Ovary (tissue), 9 donors: ENCODE data around the gene ARVCF. TPM values are rescaled to one million over a fixed set of nuclear protein-coding genes. Genes with fewer than 3 reads are reported as not detected.
"Not testable (repeated sequence)": the region's sequence is repeated elsewhere in the genome, so short reads cannot be mapped to it uniquely, and the experiment has no call there.

ENCODE experiments used
- DNase-seq, 5 donors: peaks; one replicate each; pipeline ENCODE4 v3.0.0-alpha.2; 2019 to 2020
- H3K27ac ChIP-seq, 2 donors: fragments of 200-600 bp; one replicate each; pipeline versions ENCODE4 v1.5.1 to v1.8.0; 2019 to 2022
- H3K27me3 ChIP-seq: fragments of 200-600 bp; one replicate; pipeline ENCODE4 v1.8.0; 2022
- H3K36me3 ChIP-seq: fragments of 200-600 bp; sonication (generic); one replicate; pipeline ENCODE4 v1.5.1; 2019
- H3K4me1 ChIP-seq: one replicate; pipeline ENCODE4 v1.8.1; 2013; ENCODE audit warnings: mild to moderate bottlenecking, moderate library complexity; ENCODE audit not compliant: insufficient read depth
- H3K4me3 ChIP-seq: fragments of 200-600 bp; sonication (generic); one replicate; pipeline ENCODE4 v1.5.1; 2017
- H3K9me3 ChIP-seq, 2 donors: fragments of 200-600 bp in 1 of 2; sonication (generic) in 1 of 2; one replicate each; pipeline versions ENCODE4 v1.5.1 to v1.8.1; 2013 to 2019; ENCODE audit warnings: mild to moderate bottlenecking in 1 of 2, moderate library complexity in 1 of 2
- CTCF ChIP-seq, 3 donors: fragments of 450-650 bp in 2 of 3; fragments of 200-600 bp in 1 of 3; IDR thresholded peaks; one replicate each; pipeline versions ENCODE4 v1.5.1 to v1.8.0; 2016 to 2022; ENCODE audit warnings: antibody characterized with exemption in 3 of 3, mild to moderate bottlenecking in 1 of 3
- EP300 ChIP-seq: sonication (generic); formaldehyde crosslinking; IDR thresholded peaks from one replicate; pipeline ENCODE4 v1.6.1; 2017; ENCODE audit warnings: antibody characterized with exemption
- POLR2A ChIP-seq: fragments of 450-650 bp; IDR thresholded peaks from one replicate; pipeline ENCODE4 v1.6.1; 2017; ENCODE audit warnings: antibody characterized with exemption, mild to moderate bottlenecking, moderate library complexity
- WGBS, 3 donors: extraction: QIAGEN DNeasy Blood & Tissue Kit in 1 of 3; methylation state at CpG; one replicate each; pipeline versions ENCODE4 v1.1.5 to v1.1.7; 2013 to 2017; 5-methylcytosine and 5-hydroxymethylcytosine counted together
- intact Hi-C, 4 donors: fragments of 100-400 bp; cut with DNase I; formaldehyde crosslinking; loops; one replicate each; pipeline versions ENCODE4 v1.11.0 to v1.15.1; 2022 to 2023
- polyA plus RNA-seq, 2 donors: library from polyadenylated mRNA; stranded (reverse); fragments of 200-250 nt in 1 of 2; fragments of 350-450 nt in 1 of 2; fragmentation: Illumina TruSeq in 1 of 2; extraction: RNeasy Lipid Tissue Mini Kit (QIAGEN cat#74804) in 1 of 2; gene quantifications; one replicate each; pipeline ENCODE4 v1.2.3, GENCODE V29; 2013 to 2014
- total RNA-seq, 7 donors: library from RNA; depleted of rRNA in 2 of 7; stranded (reverse); fragments of >200 nt in 2 of 7; fragmentation: NEBNext Ultra II Directional in 3 of 7; extraction: Animal tissue kit (Norgen Biotek cat#: 25700) in 3 of 7; gene quantifications; one replicate each; pipeline versions ENCODE4 v1.1.0 to v1.2.4, GENCODE V29; 2016 to 2023
- donor health status: DM: no; HTN: no; CAD: no; lungs with moderate emphysema.
- donor health status: DM: no; HTN: no; CAD: no.
- donor health status: Bipolar disorder and iron deficiency.
- donor health status: DM: yes; HTN: yes; CAD: no.
- donor health status: DM: no; HTN: no; CAD: no.
- donor health status: DM: yes; HTN: yes; CAD: no.

The ARVCF gene
- total and polyA plus RNA-seq, 9 donors = 0.42 to 23.8 (median 14.0) TPM

DNA sequence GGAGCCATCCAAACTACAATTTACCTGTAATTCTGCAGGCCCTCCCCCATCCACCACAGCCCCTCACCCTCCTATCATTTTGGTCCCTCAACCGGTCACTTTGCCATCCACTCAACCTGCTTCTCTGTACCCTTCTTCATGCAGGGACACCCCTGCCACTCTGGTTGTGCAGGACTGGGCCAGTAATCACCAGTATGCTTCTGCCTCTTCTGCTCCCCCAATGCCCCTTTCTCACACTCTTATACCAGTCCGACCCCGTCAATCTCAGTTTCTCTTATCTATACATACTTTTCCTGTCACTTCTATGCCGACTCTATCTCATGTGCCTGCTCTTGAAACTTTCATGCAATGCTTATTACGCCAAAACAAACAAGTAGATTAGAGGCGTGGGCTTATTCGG is 80.1 kb downstream of the ARVCF start:
- TF ChIP-seq CTCF (IDR thresholded peaks at IDR 0.05) (no peak), POLR2A (no peak), EP300 (no peak)
- H3K4me1 ChIP-seq = peaks cover 6% of the 10 kb centered on the region
- intact Hi-C loops = no loop called here
- DNase-seq = no peak
- H3K36me3 ChIP-seq = no peaks in the 10 kb centered on the region
- H3K9me3 ChIP-seq = no peaks in the 10 kb centered on the region
- H3K27ac ChIP-seq = no peak overlapping the region
- H3K27me3 ChIP-seq = no peaks in the 10 kb centered on the region
- 96 to 98% (median 96%) methylated on average over 7 of the region's 7 CpGs for WGBS, 3 donors
- H3K4me3 ChIP-seq = no peak overlapping the region

DNA sequence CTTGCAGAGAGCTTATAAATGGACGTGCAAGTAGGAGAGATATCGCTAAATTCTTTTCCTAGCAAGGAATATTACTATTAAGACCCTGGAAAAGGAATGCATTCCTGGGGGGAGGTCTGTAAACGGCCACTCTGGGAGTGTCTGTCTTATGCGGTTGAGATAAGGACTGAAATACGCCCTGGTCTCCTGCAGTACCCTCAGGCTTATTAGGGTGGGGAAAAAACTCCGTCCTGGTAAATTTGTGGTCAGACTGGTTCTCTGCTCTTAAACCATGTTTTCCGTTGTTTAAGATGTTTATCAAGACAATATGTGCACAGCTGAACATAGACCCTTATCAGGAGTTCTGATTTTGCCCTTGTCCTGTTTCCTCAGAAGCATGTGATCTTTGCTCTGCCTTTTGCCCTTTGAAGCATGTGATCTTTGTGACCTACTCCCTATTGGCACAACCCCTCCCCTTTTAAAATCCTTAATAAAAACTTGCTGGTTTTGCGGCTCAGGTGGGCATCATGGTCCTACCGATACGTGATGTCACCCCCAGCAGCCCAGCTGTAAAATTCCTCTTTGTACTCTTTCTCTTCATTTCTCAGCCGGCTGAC is 81.4 kb downstream of the ARVCF start:
- DNase-seq, H3K9me3 ChIP-seq, H3K27me3 ChIP-seq, H3K4me3 ChIP-seq, intact Hi-C loops, H3K27ac ChIP-seq, H3K36me3 ChIP-seq, H3K4me1 ChIP-seq: not testable (repeated sequence)
- 89 to 91% (median 89%) methylated on average over 11 of the region's 11 CpGs for WGBS, 3 donors

DNA sequence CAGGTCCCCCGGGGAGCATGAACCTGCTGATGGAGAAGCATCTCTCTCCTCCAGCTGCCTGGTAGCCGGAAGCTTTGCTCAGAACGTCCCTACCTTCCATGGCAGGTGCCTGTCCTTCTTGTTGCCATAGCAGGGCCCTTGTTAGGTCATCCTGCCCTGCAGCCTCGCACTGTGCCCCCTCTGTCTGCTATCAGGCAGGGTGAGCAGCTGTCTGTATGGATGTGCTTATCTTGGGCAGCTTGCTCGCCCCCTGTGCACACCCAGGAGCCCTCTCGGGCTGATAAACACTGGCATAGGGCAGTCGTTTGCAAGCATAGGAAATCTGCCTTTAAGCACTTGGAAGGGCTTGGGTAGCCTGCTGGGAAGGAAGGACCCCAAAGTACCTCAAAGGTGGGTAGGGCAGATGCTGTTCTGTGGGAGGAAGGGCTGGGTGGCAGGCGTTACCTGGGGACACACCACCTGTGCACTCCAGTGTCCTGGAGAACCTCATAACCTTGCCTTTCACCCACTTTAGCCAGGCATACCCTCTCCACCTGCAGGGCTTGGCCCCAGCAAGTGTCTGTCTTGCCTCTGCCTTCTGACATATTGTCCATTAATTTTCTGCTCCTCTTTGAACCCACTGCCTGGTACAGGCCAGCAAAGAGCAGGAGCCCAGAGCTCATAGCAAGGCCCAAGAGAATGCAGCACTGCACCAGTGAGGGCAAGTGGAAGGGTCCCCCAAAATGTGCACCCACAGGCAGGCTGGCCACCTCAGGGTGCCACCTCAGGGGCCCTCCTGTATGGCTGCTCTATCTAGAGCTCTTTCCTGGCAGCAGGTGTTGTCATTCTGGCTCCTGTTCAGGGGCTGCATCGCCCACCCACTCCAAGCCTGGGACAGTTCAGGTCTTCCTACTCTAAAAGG is 83.0 kb downstream of the ARVCF start:
- intact Hi-C loops = no loop called here
- no peaks in the 10 kb centered on the region for H3K4me1 ChIP-seq
- no peaks in the 10 kb centered on the region for H3K27me3 ChIP-seq
- 70 to 78% (median 75%) methylated on average over 9 of the region's 9 CpGs for WGBS, 3 donors
- no peaks in the 10 kb centered on the region for H3K36me3 ChIP-seq
- no peak overlapping the region for H3K27ac ChIP-seq
- no peak overlapping the region for H3K4me3 ChIP-seq
- H3K9me3 ChIP-seq = no peaks in the 10 kb centered on the region
- TF ChIP-seq EP300 = no peak
- no peak for TF ChIP-seq POLR2A
- TF ChIP-seq CTCF (IDR thresholded peaks at IDR 0.05) = no peak
- DNase-seq = no peak

GRCh38 chr22:19932367-19933206 is 84.0 kb downstream of the ARVCF start:
- no peak overlapping the region for H3K4me3 ChIP-seq
- H3K4me1 ChIP-seq = no peaks in the 10 kb centered on the region
- 75 to 81% (median 75%) methylated on average over 12 of the region's 12 CpGs for WGBS, 3 donors
- TF ChIP-seq CTCF (IDR thresholded peaks at IDR 0.05) = no peak
- no peak for TF ChIP-seq EP300
- no peaks in the 10 kb centered on the region for H3K9me3 ChIP-seq
- no peak for DNase-seq
- H3K36me3 ChIP-seq = no peaks in the 10 kb centered on the region
- intact Hi-C loops = no loop called here
- H3K27ac ChIP-seq = no peak overlapping the region
- H3K27me3 ChIP-seq = no peaks in the 10 kb centered on the region
